IMR-90 (cell line): ENCODE measurements around the gene KRT83. TPM values are rescaled to one million over a fixed set of nuclear protein-coding genes. Genes with fewer than 3 reads are reported as not detected.

Source experiments
- ATAC-seq: fragments of 200-7000 bp; cut with Tn5 transposase; 2 replicates; pipeline ENCODE4 v1.9.1; 2020; ENCODE audit warnings: low read depth, mild to moderate bottlenecking, moderate library complexity
- BruUV-seq: library from RNA; stranded (reverse); fragments of 400-500 nt; replicated peaks from 2 replicates; lab custom pipeline; 2021; lab: Mats Ljungman, UMichigan
- CTCF ChIA-PET: fragments of 300-600 bp; formaldehyde crosslinking; extraction: SDS; loops from one replicate; lab custom pipeline; 2021; ENCODE audit warnings: antibody characterized with exemption; lab: Yijun Ruan, JAX
- POLR2A ChIA-PET: fragments of 300-600 bp; sonication (Branson Sonifier 250); formaldehyde crosslinking; loops from one replicate; lab custom pipeline; 2022; ENCODE audit warnings: antibody characterized with exemption; ENCODE audit not compliant: unreplicated experiment; lab: Charles Lee
- DNase-seq: peaks from one replicate; pipeline ENCODE4 v3.0.0; 2013
- H2AFZ ChIP-seq: replicated peaks from 2 replicates; pipeline ENCODE3; 2013; ENCODE audit warnings: low read length, mild to moderate bottlenecking; ENCODE audit not compliant: poor library complexity
- H2AK5ac ChIP-seq: 2 replicates; pipeline ENCODE4 v1.6.1; 2013; ENCODE audit warnings: low read depth, low read length, inconsistent platforms
- H2AK9ac ChIP-seq: replicated peaks from 2 replicates; pipeline ENCODE3; 2013; ENCODE audit warnings: mild to moderate bottlenecking, low read depth, low read length, moderate library complexity; ENCODE audit not compliant: poor library complexity
- H2BK120ac ChIP-seq: 2 replicates; pipeline ENCODE4 v1.6.1; 2013; ENCODE audit warnings: low read depth, low read length, inconsistent platforms
- H2BK15ac ChIP-seq: 3 replicates; pipeline ENCODE4 v1.6.1; 2013; ENCODE audit warnings: low read depth, low read length, inconsistent platforms
- H2BK20ac ChIP-seq: 2 replicates; pipeline ENCODE4 v1.6.1; 2013; ENCODE audit warnings: low read depth, mild to moderate bottlenecking, inconsistent platforms, low read length, moderate library complexity
- H2BK5ac ChIP-seq: 2 replicates; pipeline ENCODE4 v1.6.1; 2013; ENCODE audit warnings: mild to moderate bottlenecking, low read depth, low read length, inconsistent platforms; ENCODE audit not compliant: poor library complexity, severe bottlenecking
- H3K14ac ChIP-seq: replicated peaks from 2 replicates; pipeline ENCODE4 v1.6.1; 2013; ENCODE audit warnings: low read depth, low read length, inconsistent platforms
- H3K18ac ChIP-seq: 2 replicates; pipeline ENCODE4 v1.6.1; 2013; ENCODE audit warnings: low read depth, low read length, control low read depth
- H3K23ac ChIP-seq: 2 replicates; pipeline ENCODE4 v1.6.1; 2013; ENCODE audit warnings: low read depth, low read length, inconsistent platforms
- H3K27ac ChIP-seq: 2 replicates; pipeline ENCODE4 v1.5.1; 2013; ENCODE audit warnings: mild to moderate bottlenecking, control low read depth, low read length; ENCODE audit not compliant: insufficient read depth
- H3K27me3 ChIP-seq: 2 replicates; pipeline ENCODE4 v1.6.1; 2013; ENCODE audit warnings: low read length; ENCODE audit not compliant: control insufficient read depth, insufficient read depth
- H3K36me3 ChIP-seq: 2 replicates; pipeline ENCODE4 v1.6.1; 2013; ENCODE audit warnings: low read length, mixed read lengths; ENCODE audit not compliant: control insufficient read depth, insufficient read depth
- H3K4ac ChIP-seq: 2 replicates; pipeline ENCODE4 v1.6.1; 2013; ENCODE audit warnings: low read depth, low read length, inconsistent platforms
- H3K4me1 ChIP-seq: 2 replicates; pipeline ENCODE4 v1.6.1; 2013; ENCODE audit warnings: low read length, mixed read lengths; ENCODE audit not compliant: control insufficient read depth, insufficient read depth
- H3K4me2 ChIP-seq: 2 replicates; pipeline ENCODE4 v1.6.1; 2013; ENCODE audit warnings: low read depth, mild to moderate bottlenecking, control low read depth, low read length, moderate library complexity
- H3K4me3 ChIP-seq: 2 replicates; pipeline ENCODE4 v1.5.1; 2013; ENCODE audit warnings: low read depth, mild to moderate bottlenecking, control low read depth, low read length, moderate library complexity; ENCODE audit not compliant: insufficient read depth
- H3K56ac ChIP-seq: 2 replicates; pipeline ENCODE4 v1.6.1; 2013; ENCODE audit warnings: low read length, inconsistent platforms; ENCODE audit not compliant: insufficient read depth; ENCODE audit errors: extremely low read depth
- H3K79me1 ChIP-seq, 2 experiments: 2 replicates each; pipeline ENCODE4 v1.6.1; 2013; ENCODE audit warnings: low read length in 2 of 2, inconsistent platforms in 1 of 2, low read depth in 1 of 2
- H3K9ac ChIP-seq: 2 replicates; pipeline ENCODE4 v1.6.1; 2013; ENCODE audit warnings: low read depth, low read length, control low read depth
- H3K9me1 ChIP-seq: 2 replicates; pipeline ENCODE4 v1.6.1; 2013; ENCODE audit warnings: low read length, inconsistent platforms; ENCODE audit not compliant: insufficient read depth
- H3K9me3 ChIP-seq: 2 replicates; pipeline ENCODE4 v1.6.1; 2013; ENCODE audit warnings: low read length; ENCODE audit not compliant: control insufficient read depth, insufficient read depth
- H4K20me1 ChIP-seq: 2 replicates; pipeline ENCODE4 v1.6.1; 2013; ENCODE audit warnings: low read length, inconsistent platforms; ENCODE audit not compliant: insufficient read depth
- H4K5ac ChIP-seq: 2 replicates; pipeline ENCODE4 v1.6.1; 2013; ENCODE audit warnings: mild to moderate bottlenecking, low read depth, low read length, control low read depth
- H4K8ac ChIP-seq, 2 experiments: 2 replicates each; pipeline ENCODE4 v1.6.1; 2013; ENCODE audit warnings: low read depth in 2 of 2, low read length in 2 of 2, control low read depth in 1 of 2, inconsistent platforms in 1 of 2
- H4K91ac ChIP-seq: 2 replicates; pipeline ENCODE4 v1.6.1; 2013; ENCODE audit warnings: low read depth, low read length, inconsistent platforms; ENCODE audit not compliant: insufficient read depth
- BHLHE40 ChIP-seq: fragments of 150-350 bp; IDR thresholded peaks from 2 replicates; pipeline ENCODE4 v1.6.1; 2016; ENCODE audit warnings: mild to moderate bottlenecking, low read depth, low read length
- CEBPB ChIP-seq: IDR thresholded peaks from 2 replicates; pipeline ENCODE4 v1.6.1; 2012; ENCODE audit warnings: low read depth, low read length, improper control_type of control experiment
- CHD1 ChIP-seq: IDR thresholded peaks from 2 replicates; pipeline ENCODE4 v1.6.1; 2012; ENCODE audit warnings: low read depth, low read length, improper control_type of control experiment
- FOS ChIP-seq: fragments of 150-350 bp; IDR thresholded peaks from 2 replicates; pipeline ENCODE4 v1.6.1; 2016; ENCODE audit warnings: low read depth, low read length
- MAFK ChIP-seq: IDR thresholded peaks from 2 replicates; pipeline ENCODE4 v1.6.1; 2012; ENCODE audit warnings: low read depth, low read length, improper control_type of control experiment
- MAZ ChIP-seq: IDR thresholded peaks from 2 replicates; pipeline ENCODE4 v1.6.1; 2012; ENCODE audit warnings: low read depth, mild to moderate bottlenecking, low read length, improper control_type of control experiment, moderate library complexity, borderline replicate concordance
- MXI1 ChIP-seq: IDR thresholded peaks from 2 replicates; pipeline ENCODE4 v1.6.1; 2012; ENCODE audit warnings: low read depth, mild to moderate bottlenecking, low read length, moderate library complexity, borderline replicate concordance
- NFE2L2 ChIP-seq: fragments of 150-350 bp; IDR thresholded peaks from 2 replicates; pipeline ENCODE4 v1.6.1; 2016; ENCODE audit warnings: low read depth, mild to moderate bottlenecking, low read length
- POLR2A ChIP-seq: IDR thresholded peaks from 2 replicates; pipeline ENCODE4 v1.6.1; 2012; ENCODE audit warnings: mild to moderate bottlenecking, low read depth, low read length
- RAD21 ChIP-seq: IDR thresholded peaks from 2 replicates; pipeline ENCODE4 v1.6.1; 2012; ENCODE audit warnings: low read length, improper control_type of control experiment
- RCOR1 ChIP-seq: IDR thresholded peaks from 2 replicates; pipeline ENCODE4 v1.6.1; 2012; ENCODE audit warnings: mild to moderate bottlenecking, low read length, improper control_type of control experiment; ENCODE audit not compliant: insufficient replicate concordance
- RFX5 ChIP-seq: IDR thresholded peaks from 2 replicates; pipeline ENCODE4 v1.8.0; 2012; ENCODE audit warnings: low read depth, mild to moderate bottlenecking, low read length, moderate library complexity
- SMC3 ChIP-seq: fragments of 150-350 bp; IDR thresholded peaks from 2 replicates; pipeline ENCODE4 v1.6.1; 2016; ENCODE audit warnings: low read depth, mild to moderate bottlenecking, antibody characterized with exemption, low read length, moderate library complexity
- WGBS, 2 experiments: methylation state at CpG; one replicate each; pipeline versions ENCODE4 v1.1.5 to v1.1.7; 2013; ENCODE audit warnings: missing lambda C conversion rate in 2 of 2; ENCODE audit not compliant: insufficient read length in 1 of 2; ENCODE audit errors: extremely low coverage in 2 of 2; 5-methylcytosine and 5-hydroxymethylcytosine counted together
- dilution Hi-C: fragments of 300-500 bp; cut with HindIII; formaldehyde crosslinking; loops from one replicate; pipeline ENCODE4 v1.14.3; 2018; ENCODE audit warnings: low sequenced_read_pairs; ENCODE audit not compliant: unreplicated experiment
- in situ Hi-C: fragments of 300-500 bp; cut with MboI; formaldehyde crosslinking; loops from 3 replicates; pipeline ENCODE4 v1.14.3; 2019; ENCODE audit warnings: low sequenced_read_pairs, inconsistent platforms, mixed read lengths
- intact Hi-C: fragments of 100-400 bp; cut with micrococcal nuclease; formaldehyde crosslinking; loops from 2 replicates; pipeline ENCODE4 v1.10.0; 2022
- polyA plus RNA-seq, 3 experiments: library from polyadenylated mRNA; depleted of rRNA; stranded (reverse); fragments of >200 nt; gene quantifications; 2 replicates each; pipeline ENCODE4 v1.2.3, GENCODE V29; 2012; ENCODE audit warnings: low replicate concordance in 1 of 3
- total RNA-seq: library from RNA; depleted of rRNA; stranded (reverse); fragments of >200 nt; gene quantifications from 2 replicates; pipeline ENCODE4 v1.2.3, GENCODE V29; 2012
- TF ChIP-seq, protein P1 (sequence below): conservative IDR thresholded peaks from 2 replicates; pipeline ENCODE4 v1.5.1; 2012; ENCODE audit warnings: mild to moderate bottlenecking, low read depth, low read length, improper control_type of control experiment
- TF ChIP-seq, protein P2 (sequence below): fragments of 150-350 bp; IDR thresholded peaks from 2 replicates; pipeline ENCODE4 v1.6.1; 2017; ENCODE audit warnings: mild to moderate bottlenecking, antibody characterized with exemption, low read length, low read depth
- TF ChIP-seq, protein P3 (sequence below): fragments of 150-350 bp; IDR thresholded peaks from 2 replicates; pipeline ENCODE4 v1.6.1; 2016; ENCODE audit warnings: low read depth, mild to moderate bottlenecking, low read length, moderate library complexity, borderline replicate concordance

Gene KRT83
- total and polyA plus RNA-seq, 2 of the 4 experiments (the other 2 are of a cell fraction) = not detected

GRCh38 chr12:52270541-52271070 lies 50.6 kb downstream of the KRT83 start:
- Histone ChIP-seq H2AFZ (no peak overlapping the region), H3K9me3 (no peaks in the 10 kb centered on the region; the same call in 1 of the 2 replicates), H3K36me3 (no peaks in the 10 kb centered on the region), H3K56ac (no peak overlapping the region), H3K27ac (no peak overlapping the region), H2BK120ac (no peak overlapping the region), H2BK15ac (no peak overlapping the region), H2BK5ac (no peak overlapping the region), H3K4me3 (no peak overlapping the region), H3K14ac (no peak overlapping the region), H3K4ac (no peak overlapping the region), H3K23ac (no peak overlapping the region), H2AK9ac (no peak overlapping the region), H3K79me1 (no peaks in the 10 kb centered on the region), H3K4me1 (peaks cover 2% of the 10 kb centered on the region), H3K9me1 (no peaks in the 10 kb centered on the region), H4K8ac (no peak overlapping the region), H4K5ac (no peak overlapping the region), H3K18ac (no peak overlapping the region), H3K9ac (no peak overlapping the region), H3K4me2 (no peak overlapping the region), H2AK5ac (no peak overlapping the region), H3K27me3 (peaks cover 10% of the 10 kb centered on the region), H4K20me1 (no peaks in the 10 kb centered on the region), H4K91ac (no peak overlapping the region), H2BK20ac (no peak overlapping the region)
- ChIA-PET POLR2A (no interaction called here), CTCF (interaction anchor here (1.3 kb wide), 1 partner anchor 9 kb away, joined by 9 read pairs; no protein-coding TSS in a partner anchor)
- no TSS peak for BruUV-seq
- dilution Hi-C loops (no loop called here), intact Hi-C loops (no loop called here), in situ Hi-C loops (no loop called here)
- WGBS, 2 experiments = no CpG with 5 or more reads among the region's 6 CpGs
- TF ChIP-seq MXI1 (no peak), CEBPB (no peak), RCOR1 (no peak), BHLHE40 (no peak), MAFK (no peak), MAZ (no peak), RAD21 (no peak), FOS (no peak), POLR2A (no peak), RFX5 (no peak), CHD1 (no peak), NFE2L2 (no peak), SMC3 (no peak)
- TF ChIP-seq, protein P1, sequence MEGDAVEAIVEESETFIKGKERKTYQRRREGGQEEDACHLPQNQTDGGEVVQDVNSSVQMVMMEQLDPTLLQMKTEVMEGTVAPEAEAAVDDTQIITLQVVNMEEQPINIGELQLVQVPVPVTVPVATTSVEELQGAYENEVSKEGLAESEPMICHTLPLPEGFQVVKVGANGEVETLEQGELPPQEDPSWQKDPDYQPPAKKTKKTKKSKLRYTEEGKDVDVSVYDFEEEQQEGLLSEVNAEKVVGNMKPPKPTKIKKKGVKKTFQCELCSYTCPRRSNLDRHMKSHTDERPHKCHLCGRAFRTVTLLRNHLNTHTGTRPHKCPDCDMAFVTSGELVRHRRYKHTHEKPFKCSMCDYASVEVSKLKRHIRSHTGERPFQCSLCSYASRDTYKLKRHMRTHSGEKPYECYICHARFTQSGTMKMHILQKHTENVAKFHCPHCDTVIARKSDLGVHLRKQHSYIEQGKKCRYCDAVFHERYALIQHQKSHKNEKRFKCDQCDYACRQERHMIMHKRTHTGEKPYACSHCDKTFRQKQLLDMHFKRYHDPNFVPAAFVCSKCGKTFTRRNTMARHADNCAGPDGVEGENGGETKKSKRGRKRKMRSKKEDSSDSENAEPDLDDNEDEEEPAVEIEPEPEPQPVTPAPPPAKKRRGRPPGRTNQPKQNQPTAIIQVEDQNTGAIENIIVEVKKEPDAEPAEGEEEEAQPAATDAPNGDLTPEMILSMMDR = no peak
- TF ChIP-seq, protein P2, sequence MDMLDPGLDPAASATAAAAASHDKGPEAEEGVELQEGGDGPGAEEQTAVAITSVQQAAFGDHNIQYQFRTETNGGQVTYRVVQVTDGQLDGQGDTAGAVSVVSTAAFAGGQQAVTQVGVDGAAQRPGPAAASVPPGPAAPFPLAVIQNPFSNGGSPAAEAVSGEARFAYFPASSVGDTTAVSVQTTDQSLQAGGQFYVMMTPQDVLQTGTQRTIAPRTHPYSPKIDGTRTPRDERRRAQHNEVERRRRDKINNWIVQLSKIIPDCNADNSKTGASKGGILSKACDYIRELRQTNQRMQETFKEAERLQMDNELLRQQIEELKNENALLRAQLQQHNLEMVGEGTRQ = no peak
- TF ChIP-seq, protein P3, sequence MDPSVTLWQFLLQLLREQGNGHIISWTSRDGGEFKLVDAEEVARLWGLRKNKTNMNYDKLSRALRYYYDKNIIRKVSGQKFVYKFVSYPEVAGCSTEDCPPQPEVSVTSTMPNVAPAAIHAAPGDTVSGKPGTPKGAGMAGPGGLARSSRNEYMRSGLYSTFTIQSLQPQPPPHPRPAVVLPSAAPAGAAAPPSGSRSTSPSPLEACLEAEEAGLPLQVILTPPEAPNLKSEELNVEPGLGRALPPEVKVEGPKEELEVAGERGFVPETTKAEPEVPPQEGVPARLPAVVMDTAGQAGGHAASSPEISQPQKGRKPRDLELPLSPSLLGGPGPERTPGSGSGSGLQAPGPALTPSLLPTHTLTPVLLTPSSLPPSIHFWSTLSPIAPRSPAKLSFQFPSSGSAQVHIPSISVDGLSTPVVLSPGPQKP = no peak
- DNase-seq (no peak), ATAC-seq (no peak)
